ENCODE data around the gene POLR3A. TPM values are rescaled to one million over a fixed set of nuclear protein-coding genes. Genes with fewer than 3 reads are reported as not detected.

POLR3A gene
- total RNA-seq, 1 experiment from 2014 or later, result 38.0 TPM

DNA sequence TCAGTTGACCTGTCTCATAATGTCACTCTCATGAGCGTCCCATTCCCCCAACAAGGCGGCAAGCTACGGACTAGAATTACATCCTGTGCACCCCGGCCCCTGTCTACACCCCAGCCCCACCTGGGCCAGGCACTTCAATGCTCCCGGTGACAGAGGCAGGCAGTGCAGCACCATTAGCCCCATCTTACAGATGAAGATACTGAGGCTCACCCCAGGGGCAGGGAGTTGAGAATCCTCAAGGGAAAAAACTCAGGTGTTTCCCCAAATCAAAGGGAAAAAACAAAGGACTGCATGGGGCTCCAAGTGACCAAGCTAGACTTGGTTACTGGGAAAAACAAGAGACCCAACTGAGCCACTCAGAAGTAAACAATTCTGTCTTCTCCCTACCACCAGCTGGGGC lies 107.3 kb downstream of the POLR3A start:
- no peak overlapping the region for H2BK15ac ChIP-seq (ENCODE audit: low read depth, low read length)
- no CpG with 5 or more reads among the region's 5 CpGs for WGBS (ENCODE audit: extremely low coverage, insufficient read length, low lambda C conversion rate)
- no peak overlapping the region for H3T11ph ChIP-seq (ENCODE audit: low read length)
- no peaks in the 10 kb centered on the region for H3K27me3 Mint-ChIP-seq (ENCODE audit: low read depth)
- peaks cover 9% of the 10 kb centered on the region for H3K23me2 ChIP-seq (ENCODE audit: insufficient read length, low read depth, low read length, poor library complexity, severe bottlenecking)
- no peak overlapping the region for H2BK5ac ChIP-seq (ENCODE audit: insufficient read length, low read length)
- no peak for TF ChIP-seq CTCF (conservative IDR thresholded peaks at IDR 0.05)
- H4K20me1 ChIP-seq (ENCODE audit: control insufficient read depth, insufficient read depth, insufficient read length), result no peaks in the 10 kb centered on the region
- no peak overlapping the region for H3K27ac ChIP-seq (ENCODE audit: insufficient read length, low read depth, low read length)
- no peak overlapping the region for H3K56ac ChIP-seq (ENCODE audit: insufficient read length, low read depth, low read length)
- no peak overlapping the region for H4K8ac ChIP-seq (replicated peaks; ENCODE audit: insufficient read length, low read depth, low read length)
- no peak overlapping the region for H2AK5ac ChIP-seq (ENCODE audit: insufficient read length, low read length)
- no peak overlapping the region for H4K91ac ChIP-seq (ENCODE audit: insufficient read length, low read depth, low read length)
- H2AFZ ChIP-seq (ENCODE audit: low read length), result no peak overlapping the region
- H2BK20ac ChIP-seq (ENCODE audit: low read depth, low read length, poor library complexity, severe bottlenecking), result no peak overlapping the region
- H3K4me3 Mint-ChIP-seq, result no peak overlapping the region
- H3K18ac ChIP-seq (ENCODE audit: insufficient read length, low read depth, low read length), result no peak overlapping the region
- no peaks in the 10 kb centered on the region for H3K9me3 Mint-ChIP-seq
- H3K36me3 Mint-ChIP-seq (ENCODE audit: insufficient read depth in 1 of 3, low read depth in 3 of 3), result peaks cover 4 to 13% (median 10%) of the 10 kb centered on the region in 3 experiments; a peak in 3 of 7 replicates
- H3K14ac ChIP-seq (ENCODE audit: insufficient read depth, low read length), result no peak overlapping the region
- H3K4me2 ChIP-seq (ENCODE audit: insufficient read depth, insufficient read length, low read length), result no peak overlapping the region
- H3K27me3 ChIP-seq (ENCODE audit: insufficient read depth, low read length), result no peaks in the 10 kb centered on the region
- H3K23ac ChIP-seq (ENCODE audit: insufficient read length, low read depth, low read length), result no peak overlapping the region
- H4K5ac ChIP-seq (ENCODE audit: insufficient read length, low read depth, low read length), result no peak overlapping the region
- no peaks in the 10 kb centered on the region for H3K79me1 ChIP-seq (ENCODE audit: insufficient read depth, low read depth, low read length, poor library complexity, severe bottlenecking)
- H3K9ac ChIP-seq (ENCODE audit: extremely low read depth, insufficient read length, low read length), result no peak overlapping the region
- no peaks in the 10 kb centered on the region for H3K9me3 ChIP-seq (ENCODE audit: control insufficient read depth, low read depth, low read length)
- peaks cover 2% of the 10 kb centered on the region; the same call in 1 of the 2 replicates for H3K4me1 ChIP-seq (ENCODE audit: insufficient read depth, low read length)
- H3K27ac Mint-ChIP-seq, result no peak overlapping the region
- no peak for DNase-seq
- no peak overlapping the region for H3K4ac ChIP-seq (ENCODE audit: low read depth, low read length)
- no peak overlapping the region for H2BK12ac ChIP-seq (ENCODE audit: insufficient read length, low read depth, low read length)
- H3K79me2 ChIP-seq (ENCODE audit: insufficient read depth, low read length), result peaks cover 50% of the 10 kb centered on the region
- H2BK120ac ChIP-seq (ENCODE audit: low read depth, low read length, poor library complexity, severe bottlenecking), result no peak overlapping the region
- peaks cover 43 to 49% of the 10 kb centered on the region in 2 experiments for H3K4me1 Mint-ChIP-seq
